Measurements from ENCODE around the gene MOV10.

DNA sequence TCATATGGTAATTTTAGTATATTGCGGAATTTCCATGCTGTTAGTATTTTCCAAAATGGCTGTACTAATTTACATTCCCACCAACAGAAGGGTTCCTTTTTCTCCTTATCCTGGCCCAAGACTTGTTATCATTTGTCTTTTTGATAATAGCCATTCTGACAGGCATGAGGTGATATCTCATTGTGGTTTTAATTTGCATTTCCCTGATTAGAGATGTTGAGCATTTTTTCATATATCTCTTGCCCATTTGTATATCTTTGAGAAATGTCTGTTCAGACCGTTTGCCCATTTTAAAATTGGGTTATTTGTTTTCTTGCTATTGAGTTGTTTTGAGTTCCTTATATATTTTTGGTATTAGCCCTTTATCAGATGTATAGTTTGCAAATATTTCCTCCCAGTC is 40.8 kb upstream of the MOV10 start:
- TF ChIP-seq, protein P1, sequence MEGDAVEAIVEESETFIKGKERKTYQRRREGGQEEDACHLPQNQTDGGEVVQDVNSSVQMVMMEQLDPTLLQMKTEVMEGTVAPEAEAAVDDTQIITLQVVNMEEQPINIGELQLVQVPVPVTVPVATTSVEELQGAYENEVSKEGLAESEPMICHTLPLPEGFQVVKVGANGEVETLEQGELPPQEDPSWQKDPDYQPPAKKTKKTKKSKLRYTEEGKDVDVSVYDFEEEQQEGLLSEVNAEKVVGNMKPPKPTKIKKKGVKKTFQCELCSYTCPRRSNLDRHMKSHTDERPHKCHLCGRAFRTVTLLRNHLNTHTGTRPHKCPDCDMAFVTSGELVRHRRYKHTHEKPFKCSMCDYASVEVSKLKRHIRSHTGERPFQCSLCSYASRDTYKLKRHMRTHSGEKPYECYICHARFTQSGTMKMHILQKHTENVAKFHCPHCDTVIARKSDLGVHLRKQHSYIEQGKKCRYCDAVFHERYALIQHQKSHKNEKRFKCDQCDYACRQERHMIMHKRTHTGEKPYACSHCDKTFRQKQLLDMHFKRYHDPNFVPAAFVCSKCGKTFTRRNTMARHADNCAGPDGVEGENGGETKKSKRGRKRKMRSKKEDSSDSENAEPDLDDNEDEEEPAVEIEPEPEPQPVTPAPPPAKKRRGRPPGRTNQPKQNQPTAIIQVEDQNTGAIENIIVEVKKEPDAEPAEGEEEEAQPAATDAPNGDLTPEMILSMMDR (IDR thresholded peaks at IDR 0.05; ENCODE audit: borderline replicate concordance, extremely low read depth, low read length, poor library complexity, severe bottlenecking): no peak
- TF ChIP-seq EZH2 (IDR thresholded peaks at IDR 0.05; ENCODE audit: borderline replicate concordance, low read depth, low read length, severe bottlenecking): no peak

Data from DND-41 (cell line).